Measurements from ENCODE around the gene GARNL3. TPM values are rescaled to one million over a fixed set of nuclear protein-coding genes. Genes with fewer than 3 reads are reported as not detected.

Gene GARNL3
- total RNA-seq, 4 donors from 2014 or later = 28.4 to 59.7 (median 39.1) TPM

DNA sequence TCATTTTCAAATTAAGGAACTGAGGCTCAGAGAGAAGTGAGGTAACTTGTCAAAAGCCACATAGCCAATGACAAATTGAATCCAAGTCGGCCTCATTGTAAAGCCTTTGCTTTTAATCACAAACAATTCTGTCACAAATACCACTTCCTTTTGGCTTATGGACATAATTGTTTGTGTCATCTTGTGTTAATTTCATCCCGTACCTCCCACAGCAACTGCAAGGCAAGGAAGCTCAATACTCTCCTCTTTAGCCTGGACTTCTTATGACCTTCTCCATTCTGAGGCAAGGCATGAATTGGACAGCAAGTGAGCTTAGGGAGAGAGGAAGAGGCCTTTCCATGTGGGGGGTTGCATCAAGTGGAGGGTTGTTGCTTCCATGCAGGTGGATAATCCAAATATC, 70.2 kb downstream of the GARNL3 start:
- WGBS, 2 donors = 75 to 82% methylated on average over 2 of the region's 2 CpGs
- no peak overlapping the region for H3K4me3 ChIP-seq
- no peaks in the 10 kb centered on the region for H3K27me3 ChIP-seq
- no peak for DNase-seq (ENCODE audit: low spot score in 2 of 2)
- no peak for TF ChIP-seq EP300 (IDR thresholded peaks at IDR 0.05)
- TF ChIP-seq CTCF (IDR thresholded peaks at IDR 0.05) = no peak
- TF ChIP-seq POLR2A (IDR thresholded peaks at IDR 0.05) = no peak
- peak overlapping the region in 2 of 4 donors; percentile 76 to 83 for H3K27ac ChIP-seq
- no peaks in the 10 kb centered on the region for H3K9me3 ChIP-seq
- H3K4me1 ChIP-seq = peaks cover 0 to 54% (median 32%) of the 10 kb centered on the region in 4 donors
- H3K36me3 ChIP-seq = peaks cover 0 to 12% (median 0%) of the 10 kb centered on the region in 3 donors

- Histone ChIP-seq H3K9me3 (no peaks in the 10 kb centered on the region), H3K27me3 (no peaks in the 10 kb centered on the region), H3K4me1 (peaks cover 0 to 61% (median 32%) of the 10 kb centered on the region in 4 donors), H3K36me3 (peaks cover 0 to 26% (median 0%) of the 10 kb centered on the region in 3 donors), H3K27ac (peak overlapping the region; percentile 21 to 83 (median 55)), H3K4me3 (no peak overlapping the region)
- DNase-seq (ENCODE audit: low spot score in 2 of 2) = no peak
- 88 to 89% methylated on average over 5 of the region's 5 CpGs for WGBS, 2 donors
- TF ChIP-seq POLR2A (IDR thresholded peaks at IDR 0.05) (no peak), CTCF (IDR thresholded peaks at IDR 0.05) (no peak), EP300 (IDR thresholded peaks at IDR 0.05) (no peak)
Observed at GRCh38 chr9:127336086-127336485, 71.5 kb downstream of the GARNL3 start.

- H3K4me3 ChIP-seq = no peak overlapping the region
- peak; percentile 81 to 95 for DNase-seq (ENCODE audit: low spot score in 2 of 2)
Observed at GRCh38 chr9:127336506-127337352, 72.2 kb downstream of the GARNL3 start.

GRCh38 chr9:127340721-127341120, 76.1 kb downstream of the GARNL3 start:
- DNase-seq (ENCODE audit: low spot score in 2 of 2) = peak in 1 of 2 donors; percentile 26
- WGBS, 2 donors = 61 to 79% methylated on average over 2 of the region's 2 CpGs
- H3K4me3 ChIP-seq = no peak overlapping the region
- H3K27me3 ChIP-seq = no peaks in the 10 kb centered on the region
- H3K4me1 ChIP-seq = peaks cover 0 to 34% (median 18%) of the 10 kb centered on the region in 4 donors
- no peaks in the 10 kb centered on the region for H3K9me3 ChIP-seq
- no peak for TF ChIP-seq CTCF (IDR thresholded peaks at IDR 0.05)
- TF ChIP-seq EP300 (IDR thresholded peaks at IDR 0.05) = peak in 1 of 2 donors; percentile 14
- TF ChIP-seq POLR2A (IDR thresholded peaks at IDR 0.05) = no peak
- H3K36me3 ChIP-seq = peaks cover 0 to 46% (median 0%) of the 10 kb centered on the region in 3 donors
- H3K27ac ChIP-seq = peak overlapping the region in 2 of 4 donors; percentile 10 to 34

More at GRCh38 chr9:127336506-127337352, 72.2 kb downstream of the GARNL3 start:
- H3K27me3 ChIP-seq = no peaks in the 10 kb centered on the region
- 20 to 25% methylated on average over 3 of the region's 3 CpGs for WGBS, 2 donors
- no peaks in the 10 kb centered on the region for H3K9me3 ChIP-seq
- peak overlapping the region; percentile 61 to 87 (median 73) for H3K27ac ChIP-seq
- TF ChIP-seq CTCF (IDR thresholded peaks at IDR 0.05) (no peak), EP300 (IDR thresholded peaks at IDR 0.05) (peak; percentile 47 to 95), POLR2A (IDR thresholded peaks at IDR 0.05) (no peak)
- peaks cover 0 to 61% (median 32%) of the 10 kb centered on the region in 4 donors for H3K4me1 ChIP-seq
- H3K36me3 ChIP-seq = peaks cover 0 to 32% (median 0%) of the 10 kb centered on the region in 3 donors

GRCh38 chr9:127341152-127341551, 76.6 kb downstream of the GARNL3 start:
- no peak overlapping the region for H3K4me3 ChIP-seq
- peak overlapping the region in 1 of 4 donors; percentile 23 for H3K27ac ChIP-seq
- no peak for TF ChIP-seq POLR2A (IDR thresholded peaks at IDR 0.05)
- no peak for TF ChIP-seq EP300 (IDR thresholded peaks at IDR 0.05)
- no peak for TF ChIP-seq CTCF (IDR thresholded peaks at IDR 0.05)
- H3K4me1 ChIP-seq = peaks cover 0 to 29% (median 15%) of the 10 kb centered on the region in 4 donors
- DNase-seq (ENCODE audit: low spot score in 2 of 2) = no peak
- H3K27me3 ChIP-seq = no peaks in the 10 kb centered on the region
- 82 to 85% methylated on average over 3 of the region's 3 CpGs for WGBS, 2 donors
- H3K9me3 ChIP-seq = no peaks in the 10 kb centered on the region
- peaks cover 0 to 47% (median 0%) of the 10 kb centered on the region in 3 donors for H3K36me3 ChIP-seq
